Subcutaneous preadipocyte (primary cell): ENCODE results near the gene SLC35G2. TPM values are rescaled to one million over a fixed set of nuclear protein-coding genes. Genes with fewer than 3 reads are reported as not detected.

Experiments used
- total RNA-seq: library from RNA; depleted of rRNA; stranded (reverse); fragments of >200 nt; gene quantifications from 2 replicates; pipeline ENCODE4 v1.2.3, GENCODE V29; 2012

SLC35G2 gene
- 5.5 and 6.6 TPM in 2 replicates for total RNA-seq

DNA sequence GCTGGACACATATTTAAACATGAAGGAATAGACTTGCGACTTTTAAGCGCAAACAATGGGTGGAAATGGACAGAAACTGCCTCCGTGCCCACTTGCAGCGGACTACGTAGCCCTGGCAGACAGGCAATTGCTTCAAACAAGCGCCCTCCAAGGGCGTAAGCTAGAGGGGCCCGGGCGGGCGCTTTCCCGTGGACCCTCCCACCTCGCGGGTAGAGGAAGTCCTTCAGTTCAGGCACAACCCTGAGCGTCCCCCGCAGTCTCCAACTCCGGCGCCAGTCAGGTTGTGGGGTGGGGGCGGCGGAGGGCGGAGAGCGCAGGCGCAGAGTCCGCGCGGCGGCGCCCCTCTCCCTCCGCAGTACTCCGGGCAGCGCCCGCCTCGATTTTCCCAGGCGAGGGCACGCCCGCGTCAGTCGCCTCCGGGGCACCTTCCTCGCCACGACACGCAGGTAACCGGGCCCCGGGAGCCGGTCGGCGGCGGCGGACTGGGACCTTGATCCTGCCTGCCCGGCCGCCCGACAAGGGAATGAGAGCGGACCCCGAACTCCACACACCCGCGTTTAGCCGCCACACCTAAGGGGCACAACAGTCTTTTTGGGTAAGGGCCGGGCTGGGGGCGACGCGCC lies at the start of gene SLC35G2:
SLC35G2 (plus strand) TSS at position 358 of the 623 bp plus-strand sequence. CDS start 35,335 bp downstream, outside the sequence.

DNA sequence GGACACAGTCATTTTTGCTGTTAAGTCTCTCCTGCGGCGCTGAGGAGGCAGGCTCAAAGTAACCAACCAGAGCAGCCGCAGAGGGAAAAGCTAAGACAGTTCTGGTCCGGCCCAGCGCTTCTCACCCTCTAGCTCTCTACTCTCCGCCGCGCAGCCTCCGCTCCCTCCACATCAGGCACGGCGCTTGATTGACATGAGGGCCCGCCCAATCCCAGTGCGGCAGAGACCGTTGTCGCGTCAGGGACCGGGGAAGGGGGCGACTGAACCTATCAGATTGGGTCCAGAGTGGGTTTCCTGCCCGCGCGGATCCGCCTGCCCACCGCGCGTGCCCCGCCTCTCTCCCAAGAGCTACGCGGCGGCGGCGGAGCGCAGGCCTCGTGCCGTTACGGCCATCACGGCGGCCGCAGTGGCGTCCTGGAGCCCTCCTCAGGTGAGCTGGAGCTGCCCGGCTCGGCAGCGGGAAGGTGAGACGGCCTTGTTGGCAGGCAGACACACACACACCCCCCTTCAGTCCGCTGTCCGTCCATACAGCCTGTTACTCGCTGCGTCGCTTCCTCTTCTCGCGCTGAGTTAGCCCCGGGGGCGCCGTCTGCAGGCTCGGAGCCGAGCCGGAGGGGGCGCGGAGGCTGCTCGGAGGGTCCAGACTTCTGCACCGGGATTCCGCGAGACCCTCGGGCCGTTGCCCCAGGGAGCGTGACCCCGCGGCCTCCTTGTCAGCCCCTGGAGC lies 43.1 kb downstream of the SLC35G2 start, which contains the start of gene NCK1:
NCK1 (plus strand) TSS at position 319 of the 727 bp plus-strand sequence. CDS start 65,794 bp downstream, outside the sequence.

Other genes starting within 250 kb of the SLC35G2 start
- gene STAG1, start 66.7 kb upstream of the SLC35G2 start, total RNA-seq: 32.0 and 40.1 TPM in 2 replicates
- gene NCK1, start 43.1 kb downstream of the SLC35G2 start, total RNA-seq: 36.2 and 47.8 TPM in 2 replicates
- gene IL20RB, start 138.9 kb downstream of the SLC35G2 start, total RNA-seq: 1.8 and 3.1 TPM in 2 replicates